Mucosa of descending colon (tissue), 3 donors: Measurements from ENCODE around the gene AMIGO1. TPM values are rescaled to one million over a fixed set of nuclear protein-coding genes. Genes with fewer than 3 reads are reported as not detected.

ENCODE experiments used
- ATAC-seq: fragments of 200-7000 bp; cut with Tn5 transposase; one replicate; pipeline ENCODE4 v1.9.1; 2020; ENCODE audit warnings: mild to moderate bottlenecking, moderate library complexity
- DNase-seq, 3 donors: peaks; one replicate each; pipeline ENCODE4 v3.0.0-alpha.2; 2020
- H3K36me3 ChIP-seq: fragments of 200-600 bp; one replicate; pipeline ENCODE4 v1.8.0; 2021; ENCODE audit warnings: low read depth, mild to moderate bottlenecking
- H3K4me1 ChIP-seq: fragments of 200-600 bp; one replicate; pipeline ENCODE4 v1.8.0; 2021; ENCODE audit warnings: low read depth, mild to moderate bottlenecking
- H3K4me3 ChIP-seq: fragments of 200-600 bp; one replicate; pipeline ENCODE4 v1.8.0; 2021; ENCODE audit warnings: mild to moderate bottlenecking
- H3K9me3 ChIP-seq: fragments of 200-600 bp; one replicate; pipeline ENCODE4 v1.8.0; 2021; ENCODE audit warnings: mild to moderate bottlenecking
- CTCF ChIP-seq: fragments of 200-600 bp; IDR thresholded peaks from one replicate; pipeline ENCODE4 v1.8.0; 2022; ENCODE audit warnings: antibody characterized with exemption, mild to moderate bottlenecking
- intact Hi-C, 2 donors: fragments of 100-400 bp; cut with DNase I in 1 of 2; cut with micrococcal nuclease in 1 of 2; formaldehyde crosslinking; loops; one replicate each; pipeline versions ENCODE4 v1.11.0 to v1.11.1; 2022; cut with DNase I, micrococcal nuclease
- total RNA-seq, 3 donors: library from RNA; stranded (reverse); fragmentation: NEBNext Ultra II Directional in 2 of 3; extraction: Animal tissue kit (Norgen Biotek cat#: 25700) in 2 of 3; gene quantifications; one replicate each; pipeline versions ENCODE4 v1.2.1 to v1.2.4, GENCODE V29; 2021 to 2023
- donor health status: DM: no; HTN: no; CAD: no; lungs with moderate emphysema.
- donor health status: DM: no; HTN: no; CAD: no.
- donor health status: DM: no; HTN: yes; CAD: no.

Gene AMIGO1
- total RNA-seq, 3 donors from 2014 or later, result 2.2 to 9.9 (median 3.9) TPM

GRCh38 chr1:109527098-109527811 is 17.7 kb upstream of the AMIGO1 start:
- Histone ChIP-seq H3K36me3 (no peaks in the 10 kb centered on the region), H3K4me1 (no peaks in the 10 kb centered on the region), H3K4me3 (no peak overlapping the region), H3K9me3 (no peaks in the 10 kb centered on the region)
- no peak for ATAC-seq
- no peak for TF ChIP-seq CTCF
- intact Hi-C loops, result no loop called here
- DNase-seq, result no peak

GRCh38 chr1:109523706-109524105 is 14.2 kb upstream of the AMIGO1 start:
- Histone ChIP-seq H3K4me3 (no peak overlapping the region), H3K36me3 (no peaks in the 10 kb centered on the region), H3K9me3 (no peaks in the 10 kb centered on the region), H3K4me1 (no peaks in the 10 kb centered on the region)
- no peak for DNase-seq
- intact Hi-C loops, result no loop called here
- no peak for ATAC-seq
- no peak for TF ChIP-seq CTCF

GRCh38 chr1:109522026-109522425 is 12.5 kb upstream of the AMIGO1 start:
- Histone ChIP-seq H3K36me3 (no peaks in the 10 kb centered on the region), H3K4me3 (no peak overlapping the region), H3K4me1 (no peaks in the 10 kb centered on the region), H3K9me3 (no peaks in the 10 kb centered on the region)
- DNase-seq (no peak), ATAC-seq (no peak)
- intact Hi-C loops, result no loop called here
- TF ChIP-seq CTCF, result no peak

GRCh38 chr1:109521002-109521951 is 11.8 kb upstream of the AMIGO1 start:
- no peaks in the 10 kb centered on the region for H3K36me3 ChIP-seq
- TF ChIP-seq CTCF, result no peak
- no peak overlapping the region for H3K4me3 ChIP-seq
- intact Hi-C loops, result no loop called here
- ATAC-seq (no peak), DNase-seq (no peak)
- H3K4me1 ChIP-seq, result no peaks in the 10 kb centered on the region
- H3K9me3 ChIP-seq, result no peaks in the 10 kb centered on the region

- H3K36me3 ChIP-seq, result no peaks in the 10 kb centered on the region
- H3K4me1 ChIP-seq, result no peaks in the 10 kb centered on the region
- H3K9me3 ChIP-seq, result no peaks in the 10 kb centered on the region
- ATAC-seq (no peak), DNase-seq (no peak)
- intact Hi-C loops, result no loop called here
- no peak overlapping the region for H3K4me3 ChIP-seq
- no peak for TF ChIP-seq CTCF
Measured at GRCh38 chr1:109517337-109517736, 7.8 kb upstream of the AMIGO1 start.
